Stimulated activated CD4-positive, alpha-beta T cell treated with anti-CD3 and anti-CD28 coated beads, TNF-alpha, amount 100 ng/mL, for 1 hour (primary cell): ENCODE data around the gene LHFPL2.

ENCODE experiments used
- DNase-seq, 3 donors: peaks; one replicate each; pipeline ENCODE4 v3.0.0-alpha.2; 2020; ENCODE audit warnings: low read depth in 3 of 3, low spot score in 1 of 3

Gene LHFPL2

GRCh38 chr5:78547183-78547582, 101.4 kb downstream of the LHFPL2 start:
- no peak for DNase-seq

- no peak for DNase-seq
Observed at GRCh38 chr5:78546276-78546996, 102.1 kb downstream of the LHFPL2 start.

- no peak for DNase-seq
Observed at GRCh38 chr5:78545406-78545805, 103.2 kb downstream of the LHFPL2 start.

GRCh38 chr5:78544561-78545201, 103.9 kb downstream of the LHFPL2 start:
- DNase-seq: no peak

GRCh38 chr5:78543916-78544315, 104.7 kb downstream of the LHFPL2 start:
- no peak for DNase-seq

- no peak for DNase-seq
Observed at GRCh38 chr5:78543292-78543691, 105.3 kb downstream of the LHFPL2 start.

- no peak for DNase-seq
Observed at GRCh38 chr5:78542321-78542840, 106.2 kb downstream of the LHFPL2 start.

GRCh38 chr5:78541086-78541654, 107.4 kb downstream of the LHFPL2 start:
- DNase-seq: no peak

GRCh38 chr5:78540335-78541085, 108.1 kb downstream of the LHFPL2 start:
- no peak for DNase-seq

GRCh38 chr5:78538240-78538850, 110.2 kb downstream of the LHFPL2 start:
- no peak for DNase-seq

GRCh38 chr5:78537821-78538220, 110.8 kb downstream of the LHFPL2 start:
- no peak for DNase-seq

- DNase-seq: no peak
Observed at GRCh38 chr5:78537411-78537810, 111.2 kb downstream of the LHFPL2 start.

GRCh38 chr5:78536661-78537196, 111.8 kb downstream of the LHFPL2 start:
- no peak for DNase-seq

- DNase-seq: no peak
Observed at GRCh38 chr5:78534905-78535200, 113.7 kb downstream of the LHFPL2 start.

- DNase-seq: no peak
Observed at GRCh38 chr5:78534148-78534904, 114.2 kb downstream of the LHFPL2 start.

- DNase-seq: no peak
Observed at GRCh38 chr5:78533356-78533755, 115.2 kb downstream of the LHFPL2 start.

GRCh38 chr5:78530342-78531096, 118.1 kb downstream of the LHFPL2 start:
- DNase-seq: no peak

GRCh38 chr5:78527925-78528324, 120.6 kb downstream of the LHFPL2 start:
- DNase-seq: no peak

- DNase-seq: no peak
Observed at GRCh38 chr5:78527054-78527859, 121.3 kb downstream of the LHFPL2 start.
